ENCODE results near the gene DNAH7.
"Not testable (repeated sequence)": the region's sequence is repeated elsewhere in the genome, so short reads cannot be mapped to it uniquely, and the experiment has no call there.

DNAH7 gene

GRCh38 chr2:195709901-195710806 lies 358.5 kb downstream of the DNAH7 start:
- H3K27ac Mint-ChIP-seq, result no peak overlapping the region
- no peak overlapping the region for H3K4me3 Mint-ChIP-seq
- no peak for DNase-seq (ENCODE audit: low spot score in 2 of 2)

GRCh38 chr2:195706161-195706900 lies 362.3 kb downstream of the DNAH7 start:
- Mint-ChIP-seq H3K4me3 (no peak overlapping the region), H3K36me3 (peaks cover 27% of the 10 kb centered on the region), H3K27ac (no peak overlapping the region), H3K27me3 (no peaks in the 10 kb centered on the region), H3K9me3 (no peaks in the 10 kb centered on the region), H3K4me1 (no peaks in the 10 kb centered on the region)
- DNase-seq (ENCODE audit: low spot score in 2 of 2) (no peak), ATAC-seq (ENCODE audit: low read depth) (no peak)

More at GRCh38 chr2:195709901-195710806, 358.5 kb downstream of the DNAH7 start:
- H3K9me3 Mint-ChIP-seq, result no peaks in the 10 kb centered on the region
- ATAC-seq (ENCODE audit: low read depth), result no peak
- H3K27me3 Mint-ChIP-seq, result no peaks in the 10 kb centered on the region
- peaks cover 10% of the 10 kb centered on the region for H3K4me1 Mint-ChIP-seq
- peaks cover 26% of the 10 kb centered on the region for H3K36me3 Mint-ChIP-seq

GRCh38 chr2:195700480-195700879 lies 368.2 kb downstream of the DNAH7 start:
- Mint-ChIP-seq H3K36me3 (peaks cover 46% of the 10 kb centered on the region), H3K27ac (no peak overlapping the region), H3K4me1 (peaks cover 19% of the 10 kb centered on the region), H3K27me3 (no peaks in the 10 kb centered on the region), H3K9me3 (peaks cover 18% of the 10 kb centered on the region), H3K4me3 (no peak overlapping the region)
- DNase-seq (ENCODE audit: low spot score in 2 of 2) (no peak), ATAC-seq (ENCODE audit: low read depth) (no peak)

GRCh38 chr2:195697681-195698220 lies 370.9 kb downstream of the DNAH7 start:
- H3K27me3 Mint-ChIP-seq, result no peaks in the 10 kb centered on the region
- DNase-seq (ENCODE audit: low spot score in 2 of 2) (no peak), ATAC-seq (ENCODE audit: low read depth) (no peak)
- H3K9me3 Mint-ChIP-seq, result peaks cover 28% of the 10 kb centered on the region
- H3K27ac Mint-ChIP-seq, result no peak overlapping the region
- H3K4me3 Mint-ChIP-seq, result no peak overlapping the region
- H3K36me3 Mint-ChIP-seq, result peaks cover 66% of the 10 kb centered on the region
- H3K4me1 Mint-ChIP-seq, result peaks cover 36% of the 10 kb centered on the region

GRCh38 chr2:195696012-195696411 lies 372.6 kb downstream of the DNAH7 start:
- Mint-ChIP-seq H3K4me3 (no peak overlapping the region), H3K27ac (no peak overlapping the region)

GRCh38 chr2:195695002-195695631 lies 373.5 kb downstream of the DNAH7 start:
- no peak overlapping the region for H3K4me3 Mint-ChIP-seq
- peaks cover 48% of the 10 kb centered on the region for H3K4me1 Mint-ChIP-seq
- H3K9me3 Mint-ChIP-seq, result peaks cover 34% of the 10 kb centered on the region
- no peaks in the 10 kb centered on the region for H3K27me3 Mint-ChIP-seq
- peak overlapping the region; percentile 71 for H3K27ac Mint-ChIP-seq
- H3K36me3 Mint-ChIP-seq, result peaks cover 73% of the 10 kb centered on the region
- ATAC-seq (ENCODE audit: low read depth) (no peak), DNase-seq (ENCODE audit: low spot score in 2 of 2) (no peak)

More at GRCh38 chr2:195696012-195696411, 372.6 kb downstream of the DNAH7 start:
- DNase-seq (ENCODE audit: low spot score in 2 of 2) (no peak), ATAC-seq (ENCODE audit: low read depth) (no peak)
- Mint-ChIP-seq H3K27me3 (no peaks in the 10 kb centered on the region), H3K4me1 (peaks cover 48% of the 10 kb centered on the region), H3K9me3 (peaks cover 33% of the 10 kb centered on the region), H3K36me3 (peaks cover 72% of the 10 kb centered on the region)

GRCh38 chr2:195694553-195694952 lies 374.1 kb downstream of the DNAH7 start:
- peak overlapping the region; percentile 62 for H3K27ac Mint-ChIP-seq
- H3K36me3 Mint-ChIP-seq, result peaks cover 71% of the 10 kb centered on the region
- no peaks in the 10 kb centered on the region for H3K27me3 Mint-ChIP-seq
- ATAC-seq (ENCODE audit: low read depth) (no peak), DNase-seq (ENCODE audit: low spot score in 2 of 2) (no peak)
- no peak overlapping the region for H3K4me3 Mint-ChIP-seq
- H3K4me1 Mint-ChIP-seq, result peaks cover 48% of the 10 kb centered on the region
- H3K9me3 Mint-ChIP-seq, result peaks cover 31% of the 10 kb centered on the region

- peaks cover 60% of the 10 kb centered on the region for H3K36me3 Mint-ChIP-seq
- H3K27me3 Mint-ChIP-seq; ATAC-seq (ENCODE audit: low read depth); DNase-seq (ENCODE audit: low spot score in 2 of 2); H3K4me3 Mint-ChIP-seq: not testable (repeated sequence)
- H3K9me3 Mint-ChIP-seq, result peaks cover 25% of the 10 kb centered on the region
- H3K4me1 Mint-ChIP-seq, result peaks cover 37% of the 10 kb centered on the region
- peak overlapping the region; percentile 8 for H3K27ac Mint-ChIP-seq
These were observed 376.1 kb downstream of the DNAH7 start for GRCh38 chr2:195692531-195692930.
